Stimulated activated CD4-positive, alpha-beta T cell treated with anti-CD3 and anti-CD28 coated beads, Interleukin-15, amount 100 ng/mL, for 1 hour (primary cell): ENCODE results near the gene VDR.

ENCODE experiments used
- DNase-seq, 2 donors: peaks; one replicate each; pipeline ENCODE4 v3.0.0-alpha.2; 2020; ENCODE audit warnings: low read depth in 1 of 2, low spot score in 1 of 2

VDR gene

DNA sequence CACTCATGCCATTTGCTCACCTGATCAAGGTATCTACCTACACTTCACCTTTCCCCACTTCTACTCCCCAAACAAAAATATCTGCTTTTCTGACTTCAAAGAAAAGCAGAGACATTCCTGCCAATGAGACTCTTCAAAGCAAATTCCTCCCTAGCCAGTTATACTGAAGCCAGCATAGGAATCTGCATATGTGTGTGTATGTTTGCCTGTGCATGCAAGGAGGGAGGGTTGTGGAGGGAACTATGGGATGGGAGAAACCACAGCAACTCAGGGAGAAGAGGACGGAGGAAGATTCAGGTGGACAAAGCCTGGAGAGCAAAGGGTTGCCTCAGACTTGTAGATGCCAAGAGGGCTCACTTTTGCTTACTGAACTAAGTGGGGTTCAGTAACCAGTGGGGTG is 26.4 kb upstream of the VDR start:
- DNase-seq, result no peak

DNA sequence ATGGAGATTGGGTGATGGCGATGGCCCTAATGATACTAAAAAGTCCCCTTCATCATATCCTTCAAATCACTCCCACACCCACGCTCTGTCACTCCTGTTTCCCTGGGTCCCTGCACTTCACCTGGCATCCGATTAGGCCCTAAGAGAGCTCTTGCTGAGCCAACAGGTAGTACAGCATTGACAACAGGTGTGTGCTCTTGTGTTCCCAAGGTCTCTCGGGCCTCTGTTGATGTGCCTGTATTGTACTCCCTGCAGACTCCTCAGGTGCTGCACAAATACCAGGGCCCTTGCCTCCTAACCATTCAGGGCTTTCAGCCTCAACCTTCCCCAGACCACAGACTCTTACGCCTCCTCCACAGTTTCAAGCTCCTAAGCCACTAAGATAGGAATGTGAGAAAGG is 25.8 kb upstream of the VDR start:
- no peak for DNase-seq

DNA sequence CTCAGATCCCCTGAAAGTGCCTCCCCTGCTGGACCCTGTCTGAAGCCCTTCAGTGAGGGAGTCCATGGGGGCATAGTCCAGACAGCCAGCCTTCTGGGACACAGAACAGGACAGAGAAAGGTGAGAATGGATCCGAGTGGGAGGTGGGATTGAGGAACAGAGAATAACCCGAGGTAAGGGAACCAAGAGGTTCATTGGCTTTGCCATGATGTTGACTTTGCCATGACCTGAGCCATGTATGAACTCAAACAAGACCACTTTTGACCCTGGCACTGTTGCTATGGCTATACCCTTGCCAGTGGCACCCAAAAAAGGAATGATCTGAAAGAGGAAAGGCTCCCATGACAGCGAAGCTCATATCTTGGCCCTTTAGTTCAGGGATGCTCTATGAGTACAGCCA is 22.6 kb upstream of the VDR start:
- DNase-seq, result no peak

DNA sequence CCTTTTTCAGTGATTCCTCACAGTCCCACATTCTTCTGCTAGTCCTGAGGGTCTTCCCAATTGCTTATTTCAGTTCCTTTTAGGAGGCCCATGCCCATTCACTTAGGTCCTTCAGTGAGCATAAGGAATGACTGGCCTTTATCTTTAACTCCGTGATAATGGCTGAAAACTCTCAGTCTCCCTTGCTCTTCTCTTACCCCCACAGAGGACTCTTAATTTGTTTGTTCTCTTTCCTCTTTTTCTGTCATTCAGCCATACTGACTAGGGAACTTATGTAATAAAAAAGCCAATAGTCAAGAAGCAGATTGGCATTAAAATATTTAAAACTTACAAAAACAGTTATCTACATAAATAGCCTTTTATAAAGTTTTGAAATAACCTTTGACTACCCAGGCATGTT is 17.1 kb upstream of the VDR start:
- DNase-seq, result no peak

DNA sequence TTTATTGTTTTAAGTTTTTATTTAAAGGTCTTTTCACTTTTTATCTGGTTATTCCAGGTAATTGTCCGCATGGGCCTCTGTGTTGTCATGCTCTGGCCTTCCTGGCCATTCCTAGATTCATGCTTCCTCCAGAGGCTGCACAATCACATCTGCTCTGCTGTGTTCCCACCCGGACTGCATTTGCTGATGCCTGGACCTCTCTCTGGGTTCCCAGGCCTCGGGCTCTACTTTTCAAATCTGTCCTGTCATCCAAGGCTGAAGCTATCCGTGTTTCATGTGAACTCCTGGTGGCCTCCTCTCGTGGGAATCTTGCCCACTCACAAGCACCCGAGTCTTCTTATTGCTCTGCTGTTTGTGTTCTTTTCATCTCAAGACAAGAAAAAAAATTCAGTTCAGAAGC is 16.1 kb upstream of the VDR start:
- no peak for DNase-seq

DNA sequence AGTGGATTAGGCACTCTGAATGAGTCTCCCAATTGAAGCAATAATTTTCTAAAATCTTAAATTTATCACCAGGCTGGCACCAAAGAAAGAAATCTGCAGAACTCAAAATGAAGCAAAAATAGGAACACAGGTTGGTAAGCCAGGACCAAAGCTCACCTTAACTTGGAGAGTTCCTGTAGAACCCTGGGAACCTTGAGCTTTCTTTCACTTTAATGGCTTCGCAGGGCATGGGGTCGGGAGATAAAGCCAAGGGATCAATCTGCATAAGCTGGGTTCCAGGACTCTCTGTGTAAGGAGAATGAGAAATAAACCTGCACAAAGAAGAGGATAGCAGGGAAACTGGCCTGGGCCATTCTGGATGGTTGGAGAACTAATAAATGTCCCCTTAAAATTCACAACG is 8.3 kb upstream of the VDR start:
- DNase-seq, result no peak

DNA sequence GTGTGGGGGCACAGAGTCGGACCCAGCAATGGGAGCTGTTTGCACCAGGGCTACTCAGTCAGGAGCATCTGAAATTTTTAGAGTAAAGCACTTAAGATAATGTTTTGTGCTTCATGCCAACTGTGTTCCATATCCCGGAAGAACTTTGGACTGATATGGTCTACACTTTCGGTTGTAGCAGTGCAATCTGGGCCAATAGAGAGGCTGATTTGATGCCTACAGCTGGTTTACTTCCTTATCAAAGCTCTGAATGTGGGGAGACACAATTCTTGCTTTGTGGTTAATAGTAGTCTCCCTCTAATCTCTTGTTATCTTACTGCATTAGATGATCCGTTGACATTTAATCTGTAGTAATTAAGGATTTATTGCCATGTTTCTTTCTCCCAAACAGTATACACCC is 7.8 kb upstream of the VDR start:
- DNase-seq, result no peak

DNA sequence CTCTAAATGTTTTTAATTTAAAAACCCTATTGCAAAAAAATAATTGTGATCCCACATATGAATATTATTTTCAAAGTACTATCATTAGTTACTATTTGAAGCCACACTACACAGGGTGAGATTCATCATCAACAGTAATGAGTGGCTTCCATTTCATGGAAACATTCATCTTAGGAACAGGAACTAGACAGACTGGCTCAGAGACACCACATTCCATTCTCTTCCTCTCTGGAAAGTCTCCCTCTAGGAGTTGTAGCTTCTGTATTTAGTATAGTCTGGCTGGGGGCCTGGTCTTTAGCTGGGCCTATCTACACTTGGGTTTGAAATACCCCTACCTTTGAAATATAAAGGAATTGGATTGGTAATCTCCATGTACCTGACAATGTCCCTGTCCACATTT is 6.2 kb upstream of the VDR start:
- DNase-seq, result no peak

DNA sequence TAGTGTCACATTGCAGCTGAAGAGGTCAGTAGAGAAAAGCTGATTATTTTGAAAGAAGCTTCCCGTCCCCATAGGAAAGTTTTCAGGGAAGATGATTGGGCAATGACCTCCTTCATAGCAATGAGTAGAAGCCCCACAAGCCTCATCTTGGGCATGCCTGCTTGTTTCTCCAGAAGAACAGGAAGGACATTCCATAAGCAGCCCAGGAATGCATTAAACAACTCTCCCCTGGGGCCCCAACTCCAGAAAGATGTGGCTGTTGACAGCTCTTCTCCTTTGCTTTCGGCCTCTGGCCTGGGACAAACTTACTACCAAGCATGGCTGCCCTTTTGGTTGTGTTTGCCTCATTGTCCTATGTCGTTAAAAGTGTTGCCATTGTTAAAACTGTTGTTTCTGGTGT is 5.7 kb upstream of the VDR start:
- DNase-seq, result no peak

DNA sequence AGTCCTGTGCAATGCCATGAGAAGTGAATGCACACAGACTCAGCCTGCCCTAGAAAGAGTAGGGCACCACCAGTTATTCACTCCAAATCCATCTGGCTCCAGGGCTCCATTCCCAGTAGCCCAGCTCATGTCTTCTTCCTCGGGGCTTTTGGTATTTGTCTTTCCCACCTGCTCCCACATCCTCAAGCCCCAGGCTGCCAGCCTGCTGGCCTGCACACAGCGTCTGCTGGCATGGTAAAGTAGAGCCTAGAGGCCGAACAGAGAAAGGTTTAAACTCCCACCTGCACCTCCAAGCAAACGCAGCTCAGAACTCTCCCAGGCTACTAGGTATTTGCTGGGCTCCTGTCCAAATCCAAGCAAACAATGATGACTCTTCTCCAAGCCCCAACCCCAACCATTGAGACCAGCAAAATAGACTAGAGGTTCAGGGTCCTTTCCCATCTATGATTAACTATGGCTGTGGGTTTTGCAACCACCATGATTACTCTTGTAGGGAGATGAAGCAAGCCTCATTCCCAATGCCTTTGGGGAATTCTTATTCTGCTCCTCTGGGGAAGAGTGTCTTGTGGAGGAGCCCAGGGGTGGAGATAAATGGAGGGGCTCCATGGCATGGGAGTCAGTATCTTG is 5.2 kb upstream of the VDR start:
- no peak for DNase-seq

DNA sequence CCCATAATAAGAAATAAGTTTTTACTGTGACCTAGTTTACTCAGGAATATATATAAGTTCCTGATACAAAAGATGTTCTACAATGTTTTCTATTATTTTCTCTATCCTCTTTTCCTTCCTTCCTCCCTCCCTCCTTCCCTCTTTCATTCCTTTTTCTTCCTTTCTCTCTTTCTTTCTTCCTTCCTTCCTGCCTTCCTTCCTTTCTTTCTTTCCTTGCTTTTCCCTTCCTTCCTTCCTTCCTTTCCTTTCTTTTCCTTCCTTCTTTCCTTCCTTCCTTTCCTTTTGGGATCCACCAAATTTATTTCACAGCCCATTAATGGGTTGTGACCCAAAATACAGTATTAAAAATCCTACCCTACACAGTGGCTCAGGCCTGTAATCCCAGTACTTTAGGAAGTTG is 3.9 kb upstream of the VDR start:
- no peak for DNase-seq

DNA sequence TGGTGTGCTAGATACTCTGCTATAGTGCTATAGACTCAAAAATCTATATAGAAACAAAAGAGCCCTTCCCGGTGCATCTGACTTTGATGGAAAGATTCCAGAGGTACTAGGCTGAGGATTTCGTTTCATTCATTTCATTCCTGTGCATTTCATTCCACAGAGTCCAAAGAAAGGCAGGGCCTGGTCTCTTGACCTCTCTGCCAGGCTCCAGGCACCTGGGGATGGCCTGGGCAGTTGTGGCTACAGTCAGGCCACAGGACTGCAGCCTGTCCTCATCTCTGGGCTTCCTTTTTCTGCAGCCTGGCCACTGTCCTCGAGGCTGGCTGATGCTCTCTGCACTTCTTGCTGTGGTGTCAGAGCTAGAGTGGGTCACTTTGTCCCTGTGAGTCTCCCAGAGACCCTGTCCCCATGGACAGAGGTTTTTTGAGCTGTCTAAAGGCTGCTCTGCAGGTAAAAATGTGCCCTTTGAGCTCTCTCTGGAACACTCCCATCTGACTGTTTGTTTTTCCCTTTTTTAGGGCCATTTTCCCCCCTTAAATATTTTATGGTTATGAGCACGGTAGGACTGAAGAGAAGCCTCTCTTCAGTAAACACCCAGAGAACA is 3.2 kb upstream of the VDR start:
- DNase-seq, result no peak

DNA sequence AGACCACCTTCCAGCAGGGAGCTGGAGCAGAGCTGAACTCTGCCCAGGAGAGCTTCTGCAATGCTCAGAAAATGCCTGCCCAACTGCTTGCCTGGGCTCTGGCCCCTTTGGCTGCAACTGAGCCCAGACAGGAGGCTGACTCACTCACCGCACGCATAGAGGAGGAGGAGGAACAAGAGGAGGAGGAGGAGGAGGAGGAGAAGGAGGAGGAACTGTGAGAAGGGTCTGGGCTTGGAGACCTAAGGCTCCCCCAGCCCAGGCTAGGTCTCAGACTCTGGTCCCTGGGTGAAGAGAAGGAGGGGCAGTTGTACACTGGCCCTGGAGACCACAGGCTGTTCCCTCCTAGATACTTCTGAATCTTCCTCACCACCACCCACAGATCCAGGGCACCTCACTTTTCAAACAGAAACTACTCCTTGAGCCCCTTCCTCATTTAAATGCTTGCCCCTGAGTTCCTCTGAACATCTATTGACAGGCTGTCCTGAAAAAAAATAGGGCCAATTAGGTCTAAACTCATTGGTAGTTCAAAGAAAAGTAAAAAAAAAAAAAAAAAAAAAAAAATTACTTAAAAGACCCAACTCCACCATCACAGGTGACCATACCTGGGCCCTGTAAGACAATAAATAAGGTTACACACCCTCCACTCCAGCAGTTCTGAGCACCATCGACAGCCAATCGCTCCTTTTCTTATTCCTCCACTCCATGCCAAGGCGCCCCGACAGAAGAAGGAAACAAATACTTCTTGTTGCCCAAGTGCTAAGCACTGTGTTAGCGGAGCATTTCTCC is 674 bp downstream of the VDR start:
- peak; percentile 33 to 39 for DNase-seq

DNA sequence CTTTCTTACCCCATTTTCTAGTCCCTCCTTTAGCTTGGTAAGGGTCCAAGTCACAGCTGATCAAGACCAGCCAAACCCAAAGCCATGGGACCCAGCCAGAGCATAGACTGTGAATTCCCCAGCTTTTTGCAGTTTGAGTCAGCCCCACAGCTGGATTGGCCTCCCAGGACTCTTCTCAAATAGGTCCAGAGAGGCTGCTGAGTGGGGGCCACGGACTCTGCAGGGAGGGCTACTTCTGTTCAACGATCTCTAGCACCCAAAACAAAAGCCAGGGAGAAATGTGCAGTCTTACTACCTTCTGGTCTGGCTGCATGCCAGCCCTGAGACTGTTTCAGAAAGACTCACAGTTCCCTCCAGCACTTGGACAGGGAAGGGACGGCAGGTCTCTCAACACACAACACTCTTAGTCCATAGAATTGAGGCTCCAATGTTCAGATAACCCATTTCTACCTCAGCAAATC is 1.6 kb downstream of the VDR start:
- DNase-seq, result no peak

DNA sequence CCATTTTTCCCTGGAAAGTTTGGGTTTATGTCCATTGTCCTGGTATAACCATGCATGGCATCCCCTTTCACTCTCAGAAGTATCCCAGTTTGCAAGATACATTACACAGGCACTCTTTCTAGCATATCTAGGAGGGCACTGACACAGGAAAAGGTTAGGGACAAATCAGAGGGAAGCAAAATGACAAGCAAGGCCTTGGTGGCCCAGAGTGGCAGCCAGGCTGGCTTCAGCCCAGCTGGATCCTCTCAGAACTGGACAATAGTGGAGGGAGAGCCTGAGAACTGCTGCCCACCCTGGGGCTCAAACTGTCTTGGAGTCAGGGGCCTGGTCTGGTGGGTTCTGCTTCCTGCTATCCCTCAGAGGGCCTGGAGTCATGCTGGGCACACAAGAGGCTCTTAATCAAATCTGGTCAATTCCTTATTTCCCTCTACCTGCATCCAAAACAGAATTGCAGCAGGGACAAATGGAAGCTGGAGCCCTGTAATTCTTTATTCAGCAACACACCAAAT is 2.6 kb downstream of the VDR start:
- no peak for DNase-seq

DNA sequence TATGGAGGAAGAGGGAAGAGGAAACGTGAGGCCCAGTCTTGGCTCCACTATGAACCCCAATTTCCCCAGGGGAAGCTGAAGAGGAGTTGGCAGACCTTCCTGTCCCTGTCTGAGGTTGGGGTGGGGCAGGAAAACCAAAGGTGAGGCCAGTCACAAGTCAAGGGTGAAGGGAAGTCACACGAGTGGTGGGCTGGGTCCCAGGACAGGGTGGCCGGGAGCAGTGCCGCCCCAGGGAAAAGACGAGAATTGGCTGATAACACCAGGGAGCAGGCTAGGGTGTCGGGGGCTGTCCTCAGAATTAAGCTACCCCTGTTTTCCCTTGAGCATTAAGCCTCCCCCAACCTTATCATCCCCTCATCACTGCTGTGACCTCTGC is 3.1 kb downstream of the VDR start:
- no peak for DNase-seq

DNA sequence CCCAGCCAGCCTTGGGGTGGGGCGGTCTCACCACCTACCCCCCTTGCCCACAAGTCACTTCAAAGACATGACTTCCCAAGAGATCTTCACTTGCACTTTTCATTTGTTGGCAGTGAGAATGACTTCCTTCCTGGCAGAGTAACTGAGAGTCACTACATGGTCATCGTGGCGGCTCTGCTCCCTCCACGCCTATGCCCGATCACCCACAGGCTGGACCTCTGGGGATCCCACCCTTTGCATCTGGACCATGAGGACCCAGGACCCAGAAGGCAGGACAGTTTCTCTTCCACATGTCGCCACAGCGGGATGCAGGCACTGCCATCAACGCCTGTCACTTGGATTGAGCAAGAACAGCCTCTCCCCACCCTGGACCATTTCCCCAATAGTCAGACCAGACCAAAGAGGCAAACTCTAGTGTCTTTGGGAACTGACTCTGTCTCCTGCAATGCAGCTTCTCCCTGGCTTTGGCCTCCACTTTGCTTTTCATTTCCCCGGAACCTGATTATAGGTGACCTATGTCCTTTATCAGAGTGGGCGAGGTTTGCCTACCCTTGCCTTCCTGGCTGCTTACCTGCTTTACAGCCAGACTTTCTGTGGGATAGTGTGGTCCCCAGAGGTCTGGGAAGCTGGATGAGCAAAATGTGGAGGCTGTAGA is 3.6 kb downstream of the VDR start:
- DNase-seq, result no peak

DNA sequence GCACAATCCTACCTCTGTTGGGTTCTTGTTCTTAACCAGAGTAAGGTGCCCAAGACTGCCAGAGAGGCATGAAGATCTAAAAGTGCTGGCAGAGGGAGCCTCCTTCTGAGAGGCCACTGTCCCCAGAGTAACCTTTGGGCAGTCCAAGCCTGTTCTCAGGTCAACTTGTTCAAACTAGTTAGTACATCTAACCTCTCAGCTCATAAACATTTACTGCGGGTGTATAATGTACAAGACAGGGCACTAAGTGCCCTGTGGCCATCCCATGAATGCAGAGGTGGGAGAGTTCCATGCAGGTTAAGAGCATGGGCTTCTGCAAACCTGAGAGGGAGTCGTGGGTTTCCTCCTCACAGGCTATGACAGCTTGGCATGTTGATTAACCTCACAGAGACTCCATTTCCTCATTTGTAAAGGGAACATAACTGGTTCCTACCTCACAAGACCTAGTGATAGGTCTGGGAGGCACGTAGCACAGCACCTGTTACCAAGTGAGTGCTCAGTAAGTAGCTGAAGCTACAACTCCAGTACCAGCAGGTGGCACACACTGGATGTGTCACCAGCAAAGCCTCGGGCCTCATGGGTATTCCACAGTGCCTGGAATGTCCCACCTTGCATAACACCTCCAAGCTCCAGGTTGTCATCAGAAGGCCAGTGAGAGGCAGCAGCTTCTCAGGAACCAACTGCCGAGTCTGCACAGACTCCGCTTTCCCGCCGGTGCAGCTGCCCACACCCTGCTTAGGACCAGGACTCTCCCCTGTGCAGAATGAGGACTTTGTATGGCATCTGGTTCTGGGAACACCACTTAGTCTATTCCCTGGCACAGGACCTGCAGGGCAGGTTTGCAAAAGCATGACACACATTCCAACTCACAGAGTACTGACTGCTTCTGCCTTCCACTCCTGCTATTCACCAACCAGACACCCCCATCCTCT is 4.4 kb downstream of the VDR start:
- DNase-seq, result no peak

DNA sequence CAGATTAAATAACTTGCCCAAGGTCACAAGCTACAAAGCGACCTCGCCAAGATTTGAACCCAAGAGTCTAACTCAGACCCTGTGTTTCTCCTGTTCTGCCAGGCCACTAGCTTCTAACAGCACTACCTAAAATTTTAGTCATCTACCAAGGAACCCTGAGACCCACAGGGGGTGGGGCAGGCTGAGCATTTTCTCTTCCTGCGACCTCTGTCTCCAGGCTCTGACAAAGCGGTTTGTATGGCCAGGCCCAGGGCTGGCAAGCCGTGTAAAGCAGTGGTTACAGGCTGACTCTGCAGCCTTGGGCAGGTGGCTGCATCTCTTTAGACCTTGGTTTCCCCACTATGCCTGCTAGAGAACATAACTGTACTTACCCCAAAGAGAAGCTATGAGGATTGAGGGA is 5.3 kb downstream of the VDR start:
- DNase-seq, result no peak

DNA sequence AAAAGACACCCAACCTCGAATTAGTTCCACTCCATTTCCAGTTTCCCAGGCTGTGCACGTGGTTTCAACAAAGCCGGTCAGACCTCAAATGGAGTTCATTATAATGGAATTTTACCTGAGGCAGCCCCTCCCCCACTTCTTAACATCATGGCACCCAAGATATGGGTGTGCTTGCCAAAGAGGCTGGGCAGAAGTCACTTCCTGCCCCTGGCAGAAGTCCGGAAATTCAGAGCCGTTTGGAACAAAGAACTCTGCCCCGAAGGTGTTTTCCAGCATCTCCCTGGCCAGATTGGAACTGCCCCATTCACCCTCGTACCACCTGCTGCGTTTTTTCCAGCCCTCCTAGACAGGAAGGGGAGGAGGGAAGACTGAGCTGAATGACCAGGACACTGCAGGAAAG is 8.2 kb downstream of the VDR start:
- no peak for DNase-seq

DNA sequence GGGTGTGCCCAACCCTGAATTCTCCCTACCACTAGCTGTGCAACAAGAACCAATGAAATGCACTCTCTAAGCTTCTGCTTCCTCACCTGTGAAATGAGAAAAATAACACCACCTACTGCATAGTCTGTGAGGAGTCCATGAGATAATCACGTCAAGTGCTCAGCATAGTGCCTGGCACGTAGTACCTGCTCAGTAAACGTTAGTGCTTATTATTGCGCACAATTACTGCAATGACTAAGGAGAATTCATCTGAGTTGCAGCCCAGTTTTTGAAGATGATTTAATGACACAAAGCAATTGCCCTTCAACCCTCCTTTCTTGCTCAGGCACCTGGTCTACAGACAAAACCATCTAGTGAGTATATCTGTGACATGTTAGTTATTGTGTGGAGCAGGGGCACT is 8.8 kb downstream of the VDR start:
- no peak for DNase-seq
